Mesenchymal stem cell (in vitro differentiated cells and primary cell): ENCODE measurements around the gene CFAP52.
A peak's percentile ranks its signal among the peaks of the same experiment; 100 is the strongest.
"Not testable (repeated sequence)": the region's sequence is repeated elsewhere in the genome, so short reads cannot be mapped to it uniquely, and the experiment has no call there.

Experiments used
- DNase-seq: peaks from one replicate; pipeline ENCODE4 v3.0.0-alpha.2; 2013
- H2AFZ ChIP-seq: one replicate; pipeline ENCODE4 v1.6.1; 2013; ENCODE audit warnings: low read depth, mild to moderate bottlenecking, control low read depth, inconsistent platforms, low read length, moderate library complexity
- H2AK5ac ChIP-seq: 2 replicates; pipeline ENCODE4 v1.6.1; 2013; ENCODE audit warnings: low read length, moderate library complexity, mild to moderate bottlenecking, inconsistent platforms; ENCODE audit not compliant: severe bottlenecking
- H2BK120ac ChIP-seq: one replicate; pipeline ENCODE4 v1.6.1; 2013; ENCODE audit warnings: low read depth, mild to moderate bottlenecking, inconsistent platforms, low read length, moderate library complexity
- H2BK12ac ChIP-seq, 2 experiments: one replicate each; pipeline ENCODE4 v1.6.1; 2013; ENCODE audit warnings: inconsistent platforms in 2 of 2, low read length in 2 of 2, mild to moderate bottlenecking in 2 of 2, moderate library complexity in 2 of 2, control low read depth in 1 of 2
- H2BK15ac ChIP-seq: one replicate; pipeline ENCODE4 v1.6.1; 2013; ENCODE audit warnings: mild to moderate bottlenecking, low read depth, inconsistent platforms; ENCODE audit not compliant: poor library complexity, severe bottlenecking
- H2BK5ac ChIP-seq: 2 replicates; pipeline ENCODE4 v1.6.1; 2013; ENCODE audit warnings: low read depth, mild to moderate bottlenecking, low read length, control low read depth, inconsistent platforms; ENCODE audit not compliant: poor library complexity, severe bottlenecking
- H3K14ac ChIP-seq, 2 experiments: one replicate each; pipeline ENCODE4 v1.6.1; 2013; ENCODE audit warnings: inconsistent platforms in 2 of 2, low read length in 2 of 2, control low read depth in 1 of 2, mild to moderate bottlenecking in 1 of 2, moderate library complexity in 1 of 2
- H3K18ac ChIP-seq, 2 experiments: one replicate each; pipeline ENCODE4 v1.6.1; 2013; ENCODE audit warnings: inconsistent platforms in 2 of 2, low read length in 2 of 2, control low read depth in 1 of 2, low read depth in 1 of 2, mild to moderate bottlenecking in 1 of 2
- H3K23ac ChIP-seq, 2 experiments: one replicate each; pipeline ENCODE4 v1.6.1; 2013; ENCODE audit warnings: inconsistent platforms in 2 of 2, low read length in 2 of 2, mild to moderate bottlenecking in 2 of 2, moderate library complexity in 2 of 2, control low read depth in 1 of 2
- H3K27ac ChIP-seq: 2 replicates; pipeline ENCODE4 v1.5.1; 2013; ENCODE audit warnings: mild to moderate bottlenecking, moderate library complexity, low read length, control low read depth, inconsistent platforms; ENCODE audit not compliant: poor library complexity, severe bottlenecking
- H3K27me3 ChIP-seq, 2 experiments: 2 replicates each; pipeline versions ENCODE4 v1.6.1 to v1.7.0; 2013; ENCODE audit warnings: low read length in 2 of 2, mild to moderate bottlenecking in 2 of 2, moderate library complexity in 2 of 2, control low read depth in 1 of 2, inconsistent platforms in 1 of 2; ENCODE audit not compliant: control insufficient read depth in 1 of 2, insufficient read depth in 1 of 2
- H3K36me3 ChIP-seq, 2 experiments: 2 replicates each; pipeline versions ENCODE4 v1.6.1 to v1.7.0; 2013; ENCODE audit warnings: low read length in 2 of 2, control low read depth in 1 of 2, inconsistent platforms in 1 of 2, low read depth in 1 of 2, mild to moderate bottlenecking in 1 of 2; ENCODE audit not compliant: insufficient read depth in 2 of 2, control insufficient read depth in 1 of 2
- H3K4ac ChIP-seq, 2 experiments: one replicate each; pipeline ENCODE4 v1.6.1; 2013; ENCODE audit warnings: inconsistent platforms in 2 of 2, low read length in 2 of 2, mild to moderate bottlenecking in 2 of 2, moderate library complexity in 2 of 2, control low read depth in 1 of 2, low read depth in 1 of 2
- H3K4me1 ChIP-seq: 2 replicates; pipeline ENCODE4 v1.6.1; 2013; ENCODE audit warnings: low read depth, low read length, control low read depth; ENCODE audit not compliant: control insufficient read depth, insufficient read depth
- H3K4me2 ChIP-seq: 2 replicates; pipeline ENCODE4 v1.6.1; 2013; ENCODE audit warnings: low read length, mild to moderate bottlenecking, inconsistent platforms; ENCODE audit not compliant: poor library complexity, severe bottlenecking
- H3K4me3 ChIP-seq, 2 experiments: 2 replicates each; pipeline versions ENCODE4 v1.5.1 to v1.7.0; 2013; ENCODE audit warnings: low read length in 2 of 2, mild to moderate bottlenecking in 2 of 2, control low read depth in 1 of 2, low read depth in 1 of 2; ENCODE audit not compliant: insufficient read depth in 1 of 2
- H3K79me1 ChIP-seq: replicated peaks from 2 replicates; pipeline ENCODE4 v1.6.1; 2013; ENCODE audit warnings: mild to moderate bottlenecking, control low read depth, low read length, inconsistent platforms; ENCODE audit not compliant: poor library complexity, severe bottlenecking
- H3K9ac ChIP-seq: 2 replicates; pipeline ENCODE4 v1.7.0; 2013; ENCODE audit warnings: mild to moderate bottlenecking, low read length, moderate library complexity
- H3K9me3 ChIP-seq: 2 replicates; pipeline ENCODE4 v1.7.0; 2013; ENCODE audit warnings: mild to moderate bottlenecking, low read length; ENCODE audit not compliant: control insufficient read depth
- H4K8ac ChIP-seq: one replicate; pipeline ENCODE4 v1.6.1; 2013; ENCODE audit warnings: inconsistent platforms, mild to moderate bottlenecking, low read length, moderate library complexity
- H4K91ac ChIP-seq: one replicate; pipeline ENCODE4 v1.6.1; 2013; ENCODE audit warnings: mild to moderate bottlenecking, low read length, inconsistent platforms
- WGBS: methylation state at CpG from one replicate; pipeline ENCODE4 v1.1.7; 2013; ENCODE audit warnings: mixed read lengths; 5-methylcytosine and 5-hydroxymethylcytosine counted together

Gene CFAP52

GRCh38 chr17:9553181-9553580, 23.3 kb upstream of the CFAP52 start:
- no peak overlapping the region for H3K4ac ChIP-seq
- no peak overlapping the region for H3K14ac ChIP-seq
- 98% methylated on average over 2 of the region's 2 CpGs for WGBS
- H2BK15ac ChIP-seq, result no peak overlapping the region
- H3K27me3 ChIP-seq, result no peaks in the 10 kb centered on the region
- no peak overlapping the region for H4K8ac ChIP-seq
- H3K18ac ChIP-seq, result no peak overlapping the region
- H4K91ac ChIP-seq, result no peak overlapping the region
- H3K4me3 ChIP-seq, result no peak overlapping the region
- no peak for DNase-seq
- no peak overlapping the region for H3K4me2 ChIP-seq
- peaks cover 10% of the 10 kb centered on the region for H3K79me1 ChIP-seq
- H2AK5ac ChIP-seq, result no peak overlapping the region
- H2BK12ac ChIP-seq, result no peak overlapping the region
- H2AFZ ChIP-seq, result no peak overlapping the region
- H2BK120ac ChIP-seq, result no peak overlapping the region
- H3K23ac ChIP-seq, result no peak overlapping the region
- H3K9me3 ChIP-seq, result no peaks in the 10 kb centered on the region
- H3K4me1 ChIP-seq, result no peaks in the 10 kb centered on the region
- H3K36me3 ChIP-seq, result peaks cover 0 to 5% of the 10 kb centered on the region in 2 experiments
- H3K27ac ChIP-seq, result no peak overlapping the region
- no peak overlapping the region for H2BK5ac ChIP-seq
- no peak overlapping the region for H3K9ac ChIP-seq

GRCh38 chr17:9553596-9553995, 22.8 kb upstream of the CFAP52 start:
- no peak overlapping the region for H2AK5ac ChIP-seq
- no peak overlapping the region for H4K91ac ChIP-seq
- peaks cover 12% of the 10 kb centered on the region for H3K79me1 ChIP-seq
- H2BK120ac ChIP-seq, result no peak overlapping the region
- H3K4me2 ChIP-seq, result no peak overlapping the region
- WGBS, result 93% methylated on average over 2 of the region's 4 CpGs
- DNase-seq, result no peak
- H3K14ac ChIP-seq, result no peak overlapping the region
- peaks cover 0 to 5% of the 10 kb centered on the region in 2 experiments for H3K36me3 ChIP-seq
- no peak overlapping the region for H2BK15ac ChIP-seq
- H3K4ac ChIP-seq, result no peak overlapping the region
- no peak overlapping the region for H3K27ac ChIP-seq
- H4K8ac ChIP-seq, result no peak overlapping the region
- H3K4me3 ChIP-seq, result no peak overlapping the region
- H3K4me1 ChIP-seq, result no peaks in the 10 kb centered on the region
- no peak overlapping the region for H3K9ac ChIP-seq
- no peak overlapping the region for H2AFZ ChIP-seq
- no peaks in the 10 kb centered on the region for H3K27me3 ChIP-seq
- H3K23ac ChIP-seq, result no peak overlapping the region
- no peaks in the 10 kb centered on the region for H3K9me3 ChIP-seq
- H2BK5ac ChIP-seq, result no peak overlapping the region
- no peak overlapping the region for H2BK12ac ChIP-seq
- H3K18ac ChIP-seq, result no peak overlapping the region

DNA sequence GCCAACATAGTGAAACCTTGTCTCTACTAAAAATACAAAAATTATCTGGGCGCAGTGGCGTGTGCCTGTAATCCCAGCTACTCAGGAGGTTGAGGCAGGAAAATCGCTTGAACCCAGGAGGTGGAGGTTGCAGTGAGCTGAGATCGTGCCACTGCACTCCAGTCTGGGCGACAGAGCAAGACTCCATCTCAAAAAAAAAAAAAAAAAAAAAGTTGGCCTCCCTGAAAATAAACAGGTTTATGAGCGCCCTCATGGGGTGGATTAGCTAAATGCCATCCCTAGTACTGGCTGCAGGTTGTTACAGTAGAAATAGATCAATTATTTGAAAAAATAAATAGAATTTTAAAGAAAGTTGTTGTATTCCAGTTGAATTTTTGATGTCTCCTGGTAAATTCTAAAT, 21.7 kb upstream of the CFAP52 start:
- H3K27me3 ChIP-seq, H3K4me3 ChIP-seq, H2AFZ ChIP-seq, H4K8ac ChIP-seq, H3K14ac ChIP-seq, H3K27ac ChIP-seq, H3K4me1 ChIP-seq, H3K18ac ChIP-seq, H4K91ac ChIP-seq, H2AK5ac ChIP-seq, H3K23ac ChIP-seq, H2BK12ac ChIP-seq, H3K9ac ChIP-seq, H3K9me3 ChIP-seq, H3K4ac ChIP-seq, H2BK5ac ChIP-seq, H3K4me2 ChIP-seq, H2BK15ac ChIP-seq, H3K36me3 ChIP-seq, H2BK120ac ChIP-seq: not testable (repeated sequence)
- peaks cover 13% of the 10 kb centered on the region for H3K79me1 ChIP-seq
- peak; percentile 64 for DNase-seq
- 64% methylated on average over 2 of the region's 6 CpGs for WGBS

- H2BK5ac ChIP-seq, result no peak overlapping the region
- H2BK120ac ChIP-seq, result no peak overlapping the region
- H3K18ac ChIP-seq, result no peak overlapping the region
- H3K14ac ChIP-seq, result no peak overlapping the region
- no peak overlapping the region for H3K27ac ChIP-seq
- no peak overlapping the region for H3K4me2 ChIP-seq
- H3K4me3 ChIP-seq, result no peak overlapping the region
- H2AFZ ChIP-seq, result no peak overlapping the region
- H4K91ac ChIP-seq, result no peak overlapping the region
- 90% methylated on average over 9 of the region's 10 CpGs for WGBS
- no peaks in the 10 kb centered on the region for H3K36me3 ChIP-seq
- H2BK12ac ChIP-seq, result no peak overlapping the region
- no peaks in the 10 kb centered on the region for H3K4me1 ChIP-seq
- H3K79me1 ChIP-seq, result peaks cover 13% of the 10 kb centered on the region
- H3K4ac ChIP-seq, result no peak overlapping the region
- no peak overlapping the region for H2AK5ac ChIP-seq
- no peaks in the 10 kb centered on the region for H3K9me3 ChIP-seq
- no peak overlapping the region for H2BK15ac ChIP-seq
- DNase-seq, result peak; percentile 71
- no peaks in the 10 kb centered on the region for H3K27me3 ChIP-seq
- H3K23ac ChIP-seq, result no peak overlapping the region
- no peak overlapping the region for H4K8ac ChIP-seq
- no peak overlapping the region for H3K9ac ChIP-seq
These were observed 19.2 kb upstream of the CFAP52 start for GRCh38 chr17:9557161-9557755.
